Calu3 (cell line): Measurements from ENCODE around the gene FITM2. TPM values are rescaled to one million over a fixed set of nuclear protein-coding genes. Genes with fewer than 3 reads are reported as not detected.

Source experiments
- BruUV-seq: library from RNA; stranded (reverse); fragments of 400-500 nt; replicated peaks from 2 replicates; lab custom pipeline; 2021; lab: Mats Ljungman, UMichigan
- CTCF ChIA-PET: fragments of 300-600 bp; sonication (Branson Sonifier 250); formaldehyde crosslinking; loops from one replicate; lab custom pipeline; 2022; ENCODE audit warnings: antibody characterized with exemption; lab: Charles Lee
- DNase-seq: peaks from one replicate; pipeline ENCODE4 v3.0.0; 2022
- H3K27ac Mint-ChIP-seq: one replicate; pipeline ENCODE4 v1.8.0; 2022; ENCODE audit warnings: mixed read lengths; ENCODE audit not compliant: unreplicated experiment
- H3K27me3 Mint-ChIP-seq: one replicate; pipeline ENCODE4 v1.8.0; 2022; ENCODE audit warnings: mixed read lengths; ENCODE audit not compliant: unreplicated experiment
- H3K36me3 Mint-ChIP-seq: one replicate; pipeline ENCODE4 v1.8.0; 2022; ENCODE audit warnings: mild to moderate bottlenecking, moderate library complexity, mixed read lengths; ENCODE audit not compliant: insufficient read depth, unreplicated experiment
- H3K4me1 Mint-ChIP-seq: one replicate; pipeline ENCODE4 v1.8.0; 2022; ENCODE audit warnings: mild to moderate bottlenecking, low read depth, mixed read lengths; ENCODE audit not compliant: unreplicated experiment
- H3K4me3 Mint-ChIP-seq: one replicate; pipeline ENCODE4 v1.8.0; 2022; ENCODE audit warnings: mild to moderate bottlenecking, low read depth, moderate library complexity, mixed read lengths; ENCODE audit not compliant: unreplicated experiment
- H3K9me3 Mint-ChIP-seq: one replicate; pipeline ENCODE4 v1.8.0; 2022; ENCODE audit warnings: low read depth, mixed read lengths; ENCODE audit not compliant: unreplicated experiment
- CTCF ChIP-seq: fragments of 200-600 bp; IDR thresholded peaks from one replicate; pipeline ENCODE4 v1.8.0; 2022; ENCODE audit warnings: antibody characterized with exemption; ENCODE audit not compliant: unreplicated experiment
- intact Hi-C: fragments of 100-400 bp; cut with micrococcal nuclease; formaldehyde crosslinking; loops from one replicate; pipeline ENCODE4 v1.10.0; 2022; ENCODE audit not compliant: unreplicated experiment
- total RNA-seq: library from RNA; stranded (reverse); gene quantifications from 2 replicates; pipeline ENCODE4 v1.2.3, GENCODE V29; 2022

The FITM2 gene
- total RNA-seq, 1 experiment from 2014 or later: 13.0 TPM

GRCh38 chr20:44324343-44324742 is 13.3 kb upstream of the FITM2 start:
- peaks cover 10% of the 10 kb centered on the region for H3K27me3 Mint-ChIP-seq
- no peak for DNase-seq
- CTCF ChIA-PET: no interaction called here
- no peak overlapping the region for H3K4me3 Mint-ChIP-seq
- H3K4me1 Mint-ChIP-seq: no peaks in the 10 kb centered on the region
- H3K9me3 Mint-ChIP-seq: no peaks in the 10 kb centered on the region
- no peak for TF ChIP-seq CTCF
- BruUV-seq: no TSS peak
- no peak overlapping the region for H3K27ac Mint-ChIP-seq
- intact Hi-C loops: no loop called here
- H3K36me3 Mint-ChIP-seq: peaks cover 4% of the 10 kb centered on the region

GRCh38 chr20:44319839-44320422 is 8.9 kb upstream of the FITM2 start:
- intact Hi-C loops: no loop called here
- Mint-ChIP-seq H3K4me1 (no peaks in the 10 kb centered on the region), H3K27me3 (peaks cover 15% of the 10 kb centered on the region), H3K27ac (no peak overlapping the region), H3K36me3 (peaks cover 4% of the 10 kb centered on the region), H3K9me3 (peaks cover 3% of the 10 kb centered on the region), H3K4me3 (no peak overlapping the region)
- no TSS peak for BruUV-seq
- DNase-seq: no peak
- no peak for TF ChIP-seq CTCF
- CTCF ChIA-PET: interaction anchor here (1.7 kb wide), 1 partner anchor 9 kb away, joined by 4 read pairs; the partner anchor contains the start of gene FITM2

- Mint-ChIP-seq H3K4me3 (no peak overlapping the region), H3K27me3 (peaks cover 15% of the 10 kb centered on the region), H3K36me3 (peaks cover 22% of the 10 kb centered on the region), H3K9me3 (peaks cover 3% of the 10 kb centered on the region), H3K27ac (no peak overlapping the region), H3K4me1 (peaks cover 6% of the 10 kb centered on the region)
- intact Hi-C loops: loop anchor here (5.0 kb wide), 1 partner anchor 72 kb away; no protein-coding TSS in a partner anchor
- CTCF ChIA-PET: interaction anchor here (0.7 kb wide), 1 partner anchor 279 kb away, joined by 3 read pairs; no protein-coding TSS in a partner anchor
- TF ChIP-seq CTCF: no peak
- no peak for DNase-seq
- no TSS peak for BruUV-seq
Measured at GRCh38 chr20:44314870-44315269, 3.9 kb upstream of the FITM2 start.

GRCh38 chr20:44309763-44310663 is 989 bp downstream of the FITM2 start:
- CTCF ChIA-PET: interaction anchor here (0.6 to 4.7 kb wide), 10 partner anchors 8 to 795 kb away, joined by 3 to 56 read pairs (median 4); partner anchors contain the start of gene OSER1
- TF ChIP-seq CTCF: no peak
- Mint-ChIP-seq H3K27ac (peak overlapping the region; percentile 83), H3K9me3 (no peaks in the 10 kb centered on the region), H3K4me1 (peaks cover 12% of the 10 kb centered on the region), H3K36me3 (peaks cover 25% of the 10 kb centered on the region), H3K4me3 (peak overlapping the region; percentile 98), H3K27me3 (no peaks in the 10 kb centered on the region)
- BruUV-seq: TSS peak; percentile 53
- intact Hi-C loops: loop anchor here (5.0 kb wide), 1 partner anchor 77 kb away; no protein-coding TSS in a partner anchor
- DNase-seq: no peak
